A673 (cell line): ENCODE measurements around the gene CTLA4.

Source experiments
- CTCF ChIP-seq: fragments of 300-800, 200-600 bp; sonication (generic); conservative IDR thresholded peaks from 2 replicates; pipeline ENCODE4 v1.5.1; 2017; ENCODE audit warnings: low read depth, mild to moderate bottlenecking, antibody characterized with exemption, low read length, moderate library complexity, mixed read lengths
- EZH2 ChIP-seq: fragments of 200-600 bp; sonication (generic); IDR thresholded peaks from 2 replicates; pipeline ENCODE4 v1.6.1; 2017; ENCODE audit warnings: borderline replicate concordance, low read depth, mild to moderate bottlenecking, mixed read lengths, antibody characterized with exemption, low read length; ENCODE audit not compliant: poor library complexity, severe bottlenecking

GRCh38 chr2:203826704-203827103, 40.9 kb upstream of the CTLA4 start:
- TF ChIP-seq CTCF, result no peak
- no peak for TF ChIP-seq EZH2
